ENCODE results near the gene SASH1. TPM values are rescaled to one million over a fixed set of nuclear protein-coding genes. Genes with fewer than 3 reads are reported as not detected.
A peak's percentile ranks its signal among the peaks of the same experiment; 100 is the strongest.

The SASH1 gene
- total RNA-seq, 6 donors from 2014 or later, result 59.3 to 131 (median 79.2) TPM

- Histone ChIP-seq H3K9me3 (no peaks in the 10 kb centered on the region), H3K27me3 (no peaks in the 10 kb centered on the region), H3K36me3 (peaks cover 0 to 15% (median 9%) of the 10 kb centered on the region in 4 donors), H3K4me1 (no peaks in the 10 kb centered on the region), H3K4me3 (no peak overlapping the region), H3K27ac (no peak overlapping the region)
- ATAC-seq (ENCODE audit: low FRiP score in 2 of 2), result no peak
- 89 to 92% methylated on average over 5 of the region's 5 CpGs for WGBS, 2 donors
- DNase-seq, result no peak
- TF ChIP-seq POLR2A (IDR thresholded peaks at IDR 0.05) (no peak), EP300 (IDR thresholded peaks at IDR 0.05) (no peak), POLR2AphosphoS5 (IDR thresholded peaks at IDR 0.05) (no peak), CTCF (IDR thresholded peaks at IDR 0.05) (no peak)
Observed at GRCh38 chr6:148492654-148493290, 150.1 kb downstream of the SASH1 start.

DNA sequence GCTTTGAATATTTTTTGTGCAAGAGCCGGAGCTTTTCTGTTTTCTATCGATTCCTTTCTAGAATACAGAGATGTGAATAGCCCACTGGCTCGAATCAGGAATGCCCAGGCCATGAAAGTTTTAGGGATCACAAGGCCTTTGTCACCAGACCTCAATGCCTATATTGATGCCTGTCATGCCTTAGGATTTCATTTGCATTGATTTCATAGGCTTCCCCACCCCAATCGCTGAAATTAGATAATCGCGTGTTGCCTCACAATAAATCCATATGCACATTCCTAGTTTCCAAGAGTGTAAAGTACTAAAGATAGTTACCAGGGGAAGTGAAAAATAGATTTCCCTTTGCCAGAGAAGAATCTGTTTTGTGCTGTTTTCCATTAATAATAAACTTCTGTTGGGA, 150.8 kb downstream of the SASH1 start:
- H3K4me3 ChIP-seq, result no peak overlapping the region
- peaks cover 0 to 9% (median 3%) of the 10 kb centered on the region in 4 donors for H3K36me3 ChIP-seq
- no peak overlapping the region for H3K27ac ChIP-seq
- WGBS, 2 donors, result 91 to 93% methylated on average over 6 of the region's 6 CpGs
- no peaks in the 10 kb centered on the region for H3K9me3 ChIP-seq
- TF ChIP-seq EP300 (IDR thresholded peaks at IDR 0.05) (no peak), CTCF (IDR thresholded peaks at IDR 0.05) (no peak), POLR2AphosphoS5 (IDR thresholded peaks at IDR 0.05) (no peak), POLR2A (IDR thresholded peaks at IDR 0.05) (no peak)
- ATAC-seq (ENCODE audit: low FRiP score in 2 of 2) (no peak), DNase-seq (no peak)
- H3K27me3 ChIP-seq, result no peaks in the 10 kb centered on the region
- H3K4me1 ChIP-seq, result no peaks in the 10 kb centered on the region

DNA sequence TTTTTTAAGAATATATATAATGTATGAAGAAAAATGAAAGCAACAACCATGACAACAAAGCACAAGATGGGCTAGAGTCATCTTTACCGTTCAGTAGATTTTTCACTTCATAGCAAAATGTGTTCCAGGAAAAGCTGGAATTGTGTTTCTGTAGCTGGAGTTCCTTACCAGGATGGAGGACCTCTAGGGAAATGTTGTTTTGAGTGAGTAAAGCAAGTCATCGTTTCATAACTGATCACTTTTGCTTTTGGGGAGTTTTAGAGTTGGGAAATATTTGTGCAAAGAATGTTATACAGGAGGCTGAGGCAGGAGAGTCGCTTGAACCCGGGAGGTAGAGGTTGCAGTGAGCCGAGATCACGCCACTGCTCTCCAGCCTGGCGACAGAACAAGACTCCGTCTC, 151.6 kb downstream of the SASH1 start:
- 88 to 96% methylated on average over 8 of the region's 8 CpGs for WGBS, 2 donors
- H3K27me3 ChIP-seq, result no peaks in the 10 kb centered on the region
- H3K36me3 ChIP-seq, result peaks cover 0 to 7% (median 2%) of the 10 kb centered on the region in 4 donors
- no peaks in the 10 kb centered on the region for H3K9me3 ChIP-seq
- no peak for DNase-seq
- no peak overlapping the region for H3K4me3 ChIP-seq
- ATAC-seq (ENCODE audit: low FRiP score in 2 of 2), result peak in 1 of 2 donors; percentile 51
- no peak overlapping the region for H3K27ac ChIP-seq
- TF ChIP-seq POLR2A (IDR thresholded peaks at IDR 0.05) (no peak), POLR2AphosphoS5 (IDR thresholded peaks at IDR 0.05) (no peak), CTCF (IDR thresholded peaks at IDR 0.05) (no peak), EP300 (IDR thresholded peaks at IDR 0.05) (no peak)
- no peaks in the 10 kb centered on the region for H3K4me1 ChIP-seq

DNA sequence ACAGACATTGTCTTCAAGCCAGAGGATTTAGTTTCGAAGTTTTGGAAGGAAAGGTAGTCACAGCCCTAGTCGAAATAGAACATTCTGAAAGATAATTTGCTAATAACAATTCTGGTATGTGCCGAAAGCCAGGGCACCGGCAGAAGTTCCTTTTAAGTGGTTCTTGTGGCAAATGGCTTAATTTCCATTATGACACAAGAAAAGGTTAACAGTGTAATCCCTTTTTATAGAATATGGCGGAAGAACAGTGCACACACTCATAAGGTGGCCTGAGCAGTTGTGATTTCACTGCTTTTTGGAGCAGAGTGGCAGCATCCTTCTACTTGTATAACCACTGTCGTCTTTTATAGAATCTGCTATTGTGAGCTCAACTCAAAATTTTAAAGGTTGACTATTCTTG, 152.4 kb downstream of the SASH1 start:
- Histone ChIP-seq H3K27ac (no peak overlapping the region), H3K4me3 (no peak overlapping the region)
- peak in 1 of 2 donors; percentile 38 for ATAC-seq (ENCODE audit: low FRiP score in 2 of 2)

More for the DNA sequence above, 152.4 kb downstream of the SASH1 start:
- TF ChIP-seq POLR2A (IDR thresholded peaks at IDR 0.05) (no peak), POLR2AphosphoS5 (IDR thresholded peaks at IDR 0.05) (no peak), CTCF (IDR thresholded peaks at IDR 0.05) (no peak), EP300 (IDR thresholded peaks at IDR 0.05) (no peak)
- H3K4me1 ChIP-seq, result no peaks in the 10 kb centered on the region
- H3K27me3 ChIP-seq, result no peaks in the 10 kb centered on the region
- H3K36me3 ChIP-seq, result peaks cover 0 to 7% (median 2%) of the 10 kb centered on the region in 4 donors
- no peak for DNase-seq
- H3K9me3 ChIP-seq, result no peaks in the 10 kb centered on the region
- 79 to 81% methylated on average over 6 of the region's 6 CpGs for WGBS, 2 donors
